Stomach (tissue), 4 donors: ENCODE data around the gene CDCP2.

Experiments
- POLR2A ChIP-seq, 4 donors: fragments of 450-650 bp; IDR thresholded peaks; one replicate each; pipeline ENCODE4 v1.6.1; 2016; ENCODE audit warnings: antibody characterized with exemption in 4 of 4, control low read depth in 2 of 4, mild to moderate bottlenecking in 1 of 4, moderate library complexity in 1 of 4
- TF ChIP-seq, protein P1 (sequence below), 7 experiments: fragments of 450-650 bp in 4 of 7; fragments of 200-600 bp in 3 of 7; sonication (generic) in 3 of 7; IDR thresholded peaks; one replicate each; pipeline ENCODE4 v1.5.1; 2016 to 2019; ENCODE audit warnings: antibody characterized with exemption in 7 of 7, control low read depth in 2 of 7, mild to moderate bottlenecking in 1 of 7

DNA sequence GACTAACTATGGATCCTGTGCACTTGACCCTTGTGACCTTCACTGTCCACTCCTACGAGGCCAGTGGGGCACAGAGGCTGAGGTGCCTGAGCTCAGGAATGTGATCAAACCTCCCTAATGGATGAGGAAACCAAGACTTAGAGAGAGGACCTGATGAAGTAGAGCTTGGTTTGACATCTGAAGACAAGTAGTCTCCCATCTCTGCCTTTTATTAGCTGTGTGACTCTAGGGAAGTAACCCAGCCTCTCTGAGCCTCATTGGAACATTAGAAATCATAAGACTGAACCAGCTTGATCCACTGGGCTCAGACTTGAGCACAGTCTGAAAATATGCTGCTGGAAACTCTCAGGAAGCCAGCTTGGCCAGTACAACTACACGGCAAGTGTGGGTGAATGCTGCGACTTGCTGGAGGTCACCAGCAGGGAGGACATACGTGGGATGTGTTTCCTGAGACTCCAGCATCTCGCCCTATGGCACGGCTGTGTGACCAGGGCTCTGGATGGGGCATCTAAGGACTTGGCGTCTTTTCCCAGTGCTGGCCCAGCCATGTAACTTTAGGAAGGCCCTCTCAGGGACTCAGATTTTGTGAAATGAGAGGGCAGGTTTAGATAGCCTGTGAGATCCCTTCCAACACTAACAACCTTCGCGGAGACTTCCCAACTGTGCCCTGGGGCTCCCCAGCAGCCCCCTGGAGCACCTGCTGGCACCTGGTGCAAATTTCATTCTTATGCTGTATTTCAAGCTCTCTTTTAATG is 10.5 kb downstream of the CDCP2 start:
- TF ChIP-seq, protein P1, sequence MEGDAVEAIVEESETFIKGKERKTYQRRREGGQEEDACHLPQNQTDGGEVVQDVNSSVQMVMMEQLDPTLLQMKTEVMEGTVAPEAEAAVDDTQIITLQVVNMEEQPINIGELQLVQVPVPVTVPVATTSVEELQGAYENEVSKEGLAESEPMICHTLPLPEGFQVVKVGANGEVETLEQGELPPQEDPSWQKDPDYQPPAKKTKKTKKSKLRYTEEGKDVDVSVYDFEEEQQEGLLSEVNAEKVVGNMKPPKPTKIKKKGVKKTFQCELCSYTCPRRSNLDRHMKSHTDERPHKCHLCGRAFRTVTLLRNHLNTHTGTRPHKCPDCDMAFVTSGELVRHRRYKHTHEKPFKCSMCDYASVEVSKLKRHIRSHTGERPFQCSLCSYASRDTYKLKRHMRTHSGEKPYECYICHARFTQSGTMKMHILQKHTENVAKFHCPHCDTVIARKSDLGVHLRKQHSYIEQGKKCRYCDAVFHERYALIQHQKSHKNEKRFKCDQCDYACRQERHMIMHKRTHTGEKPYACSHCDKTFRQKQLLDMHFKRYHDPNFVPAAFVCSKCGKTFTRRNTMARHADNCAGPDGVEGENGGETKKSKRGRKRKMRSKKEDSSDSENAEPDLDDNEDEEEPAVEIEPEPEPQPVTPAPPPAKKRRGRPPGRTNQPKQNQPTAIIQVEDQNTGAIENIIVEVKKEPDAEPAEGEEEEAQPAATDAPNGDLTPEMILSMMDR (IDR thresholded peaks at IDR 0.05) = no peak
- TF ChIP-seq POLR2A (IDR thresholded peaks at IDR 0.05) = no peak
